HG02678 (cell line): ENCODE measurements around the gene HIP1.
"Not testable (repeated sequence)": the region's sequence is repeated elsewhere in the genome, so short reads cannot be mapped to it uniquely, and the experiment has no call there.

Experiments used
- ATAC-seq: cut with Tn5 transposase; IDR thresholded peaks from one replicate; pipeline ENCODE4 v1.9.1; 2021; ENCODE audit warnings: mild to moderate bottlenecking, moderate library complexity; ENCODE audit not compliant: unreplicated experiment

The HIP1 gene

DNA sequence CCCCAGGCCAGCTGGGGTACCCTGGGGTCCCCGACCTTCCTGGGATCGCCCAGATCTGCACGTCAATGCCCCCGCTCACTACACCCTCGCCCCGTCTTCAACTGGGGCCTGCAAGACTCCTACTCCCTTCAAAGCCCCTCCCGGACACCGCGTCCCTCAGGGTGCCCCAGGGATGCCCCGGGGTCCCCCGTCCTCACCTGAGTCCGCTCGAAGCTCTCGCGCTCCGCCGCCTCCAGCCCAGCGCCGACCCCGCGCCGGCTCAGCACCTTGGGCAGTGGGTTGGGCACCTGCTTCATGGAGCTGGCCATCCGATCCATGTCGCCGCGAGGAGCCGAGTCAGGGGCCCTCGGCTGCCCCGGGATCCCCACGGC lies at the start of gene HIP1:
TSS of gene HIP1 (minus strand) at position 338 of the 371 bp plus-strand sequence. CDS start at position 317, 21 bp downstream.
- no peak for ATAC-seq

- ATAC-seq = not testable (repeated sequence)
These were observed 49.6 kb upstream of the HIP1 start for GRCh38 chr7:75788154-75788847.

DNA sequence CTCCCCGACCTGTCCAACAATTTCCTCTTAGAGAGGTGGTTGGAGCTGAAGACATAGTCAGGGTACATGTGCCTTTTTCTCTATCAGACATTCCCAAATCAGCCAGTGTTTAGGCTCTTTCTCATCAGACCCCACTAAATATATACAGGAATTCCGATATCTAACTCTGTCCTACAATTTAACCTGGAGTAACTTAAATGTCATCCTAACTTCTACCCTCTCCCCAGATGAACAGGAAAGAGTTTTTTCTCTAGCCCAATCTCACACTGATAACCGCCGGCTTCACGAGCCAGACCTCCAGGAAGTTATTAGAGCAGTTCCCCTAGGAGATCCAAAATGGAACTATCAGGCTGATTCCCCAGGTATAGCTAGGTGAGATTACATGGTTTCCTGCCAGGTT lies 44.3 kb upstream of the HIP1 start:
- ATAC-seq = not testable (repeated sequence)

DNA sequence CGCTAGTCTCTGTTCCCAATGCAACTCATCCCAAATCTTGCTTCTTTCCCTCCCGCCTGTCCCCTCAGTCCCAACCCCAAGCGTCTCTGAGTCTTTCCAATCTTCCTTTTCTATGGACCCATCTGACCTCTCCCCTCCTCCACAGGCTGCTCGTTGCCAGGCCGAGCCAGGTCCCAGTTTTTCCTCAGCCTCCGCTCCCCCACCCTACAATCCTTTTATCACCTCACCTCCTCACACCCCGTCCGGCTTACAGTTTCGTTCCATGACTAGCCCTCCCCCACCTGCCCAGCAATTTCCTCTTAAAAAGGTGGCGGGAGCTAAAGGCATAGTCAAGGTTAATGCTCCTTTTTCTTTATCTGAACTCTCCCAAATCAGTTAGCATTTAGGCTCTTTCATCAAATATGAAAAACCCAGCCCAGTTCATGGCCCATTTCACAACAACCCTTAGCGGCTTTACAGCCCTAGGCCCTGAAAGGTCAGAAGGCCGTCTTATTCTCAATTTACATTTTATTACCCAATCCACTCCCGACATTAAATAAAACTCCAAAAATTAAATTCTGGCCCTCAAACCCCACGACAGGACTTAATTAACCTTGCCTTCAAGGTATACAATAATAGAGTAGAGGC lies 42.0 kb upstream of the HIP1 start:
- not testable (repeated sequence) for ATAC-seq

- ATAC-seq = not testable (repeated sequence)
These were observed 40.8 kb upstream of the HIP1 start for GRCh38 chr7:75779516-75779915.

- not testable (repeated sequence) for ATAC-seq
These were observed 40.3 kb upstream of the HIP1 start for GRCh38 chr7:75779035-75779434.

DNA sequence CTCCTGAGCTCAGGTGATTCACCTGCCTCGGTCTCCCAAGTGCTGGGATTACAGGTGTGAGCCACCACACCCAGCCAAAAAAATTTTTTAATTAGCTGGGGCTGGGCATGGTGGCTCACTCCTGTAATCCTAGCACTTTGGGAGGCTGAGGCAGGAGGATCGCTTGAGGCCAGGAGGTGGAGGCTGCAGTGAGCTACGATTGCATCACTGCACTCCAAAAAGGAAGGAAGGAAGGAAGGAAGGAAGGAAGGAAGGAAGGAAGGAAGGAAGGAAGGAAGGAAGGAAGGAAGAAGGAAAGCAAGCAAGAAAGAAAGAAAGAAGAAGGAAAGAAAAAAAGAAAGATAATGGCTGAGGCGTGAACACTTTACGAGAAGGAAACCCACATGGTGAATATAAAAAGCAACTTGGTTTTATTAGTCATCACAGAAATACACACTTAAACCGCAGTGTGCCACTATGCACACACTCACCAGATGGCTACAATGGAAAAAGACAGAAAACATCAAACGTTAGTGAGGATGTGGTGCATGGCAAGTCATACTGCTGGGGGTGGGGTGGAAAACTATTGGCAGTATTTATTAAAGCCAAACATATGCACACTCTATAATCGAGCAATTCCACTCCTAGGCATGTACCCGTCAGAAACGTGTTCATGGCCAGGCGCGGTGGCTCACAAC lies 37.7 kb upstream of the HIP1 start:
- no peak for ATAC-seq

- ATAC-seq = not testable (repeated sequence)
These were observed 35.2 kb upstream of the HIP1 start for GRCh38 chr7:75773958-75774357.

- no peak for ATAC-seq
These were observed 33.6 kb upstream of the HIP1 start, which contains the start of gene CCL26 for GRCh38 chr7:75772081-75773077. Gene CCL26, minus strand, starts transcription at chr7:75772211. Its CDS starts 35 bp downstream, at chr7:75772176.

GRCh38 chr7:75771224-75771623 lies 32.5 kb upstream of the HIP1 start:
- no peak for ATAC-seq

GRCh38 chr7:75762350-75762917 lies 23.7 kb upstream of the HIP1 start:
- ATAC-seq = no peak

- not testable (repeated sequence) for ATAC-seq
These were observed 23.1 kb upstream of the HIP1 start for GRCh38 chr7:75761801-75762200.

DNA sequence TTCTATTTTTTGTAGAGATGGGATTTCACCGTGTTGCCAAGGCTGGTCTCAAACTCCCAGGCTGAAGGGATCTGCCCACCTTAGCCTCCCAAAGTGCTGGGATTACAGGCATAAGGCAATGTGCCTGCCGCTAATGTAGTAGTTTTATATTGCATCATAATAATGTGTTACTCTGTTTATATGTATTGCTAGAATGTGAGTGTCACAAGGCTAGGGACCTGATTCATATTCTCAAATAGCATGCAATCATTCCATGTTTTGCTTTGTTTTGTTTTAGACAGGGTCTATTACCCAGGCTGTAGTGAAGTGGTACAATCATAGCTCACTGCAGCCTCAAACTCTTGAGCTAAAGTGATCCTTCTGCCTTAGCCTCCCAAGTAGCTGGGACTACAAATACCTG lies 19.8 kb upstream of the HIP1 start:
- no peak for ATAC-seq

- ATAC-seq = no peak
These were observed 19.1 kb upstream of the HIP1 start for GRCh38 chr7:75757860-75758259.

DNA sequence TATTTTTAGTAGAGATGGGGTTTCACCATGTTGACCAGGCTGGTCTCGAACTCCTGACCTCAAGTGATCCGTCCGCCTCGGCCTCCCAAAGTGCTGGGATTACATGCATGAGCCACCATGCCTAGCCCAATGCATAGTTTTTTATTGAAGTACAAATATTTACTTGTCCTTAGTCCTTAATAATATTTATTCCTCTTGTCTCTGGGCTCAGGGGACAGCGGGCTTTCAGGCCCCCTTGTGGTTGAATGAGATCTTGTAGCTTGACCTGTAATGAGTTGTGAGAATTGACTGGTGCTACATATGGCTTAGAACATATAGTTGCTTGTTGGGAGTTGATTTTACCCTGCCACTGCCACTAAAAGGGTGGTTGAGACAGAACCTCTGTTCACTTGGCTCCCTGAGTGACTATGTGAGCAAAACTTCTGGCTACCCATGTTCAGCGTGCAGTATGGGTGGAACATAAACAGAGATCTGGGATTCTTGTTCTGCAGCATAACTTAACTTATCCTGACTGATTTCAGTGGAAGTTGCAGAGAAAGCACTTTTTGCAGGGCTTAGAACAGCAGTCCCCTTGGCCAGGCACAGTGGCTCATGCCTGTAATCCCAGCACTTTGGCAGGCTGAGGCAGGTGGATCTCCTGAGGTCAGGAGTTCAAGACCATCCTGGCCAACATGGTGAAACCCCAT lies 18.4 kb upstream of the HIP1 start:
- no peak for ATAC-seq

DNA sequence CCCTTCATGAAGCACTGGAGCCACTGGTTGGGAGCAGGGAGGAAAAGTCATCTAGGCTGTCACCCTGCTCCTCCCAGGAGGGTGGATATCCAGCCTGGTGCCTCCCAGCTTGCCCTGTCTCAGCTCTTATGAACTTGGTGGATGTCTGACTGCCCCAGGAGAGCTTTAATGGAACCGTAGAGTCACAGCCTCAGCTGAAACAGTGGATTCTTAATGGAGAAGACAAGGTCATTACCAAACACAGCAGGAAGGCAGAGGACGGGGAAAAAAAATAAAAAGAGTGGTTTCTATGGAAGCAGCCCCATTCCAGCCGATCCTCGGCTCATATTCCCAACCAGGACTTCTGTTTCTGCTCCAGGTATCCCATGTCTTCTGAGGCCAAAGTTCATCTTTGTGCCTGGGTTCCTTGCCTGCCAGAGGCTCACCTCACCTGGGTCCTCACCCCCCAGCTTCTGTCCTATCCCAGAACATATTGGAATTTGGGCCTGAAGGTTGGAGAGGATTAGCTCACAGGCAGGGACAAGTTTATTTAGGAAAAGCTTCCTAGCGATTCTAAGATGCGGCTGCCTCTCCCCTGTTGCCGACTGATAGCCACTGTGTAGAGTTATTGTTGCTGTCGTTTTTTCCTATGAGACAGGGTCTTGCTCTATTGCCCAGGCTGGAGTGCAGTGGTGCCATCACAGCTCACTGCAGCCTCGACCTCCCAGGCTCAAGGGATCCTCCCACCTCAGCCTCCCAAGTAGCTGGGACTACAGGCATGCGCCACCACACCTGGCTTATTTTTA lies 17.7 kb upstream of the HIP1 start:
- ATAC-seq = no peak

GRCh38 chr7:75743455-75743859 lies 4.7 kb upstream of the HIP1 start:
- no peak for ATAC-seq

GRCh38 chr7:75740846-75741497 lies 2.2 kb upstream of the HIP1 start:
- ATAC-seq = no peak
